Kidney epithelial cell (primary cell): ENCODE measurements around the gene BIK. TPM values are rescaled to one million over a fixed set of nuclear protein-coding genes. Genes with fewer than 3 reads are reported as not detected.
"Not testable (repeated sequence)": the region's sequence is repeated elsewhere in the genome, so short reads cannot be mapped to it uniquely, and the experiment has no call there.

ENCODE experiments used
- DNase-seq: peaks from one replicate; pipeline ENCODE4 v3.0.0-alpha.2; 2010; ENCODE audit warnings: low read depth
- H3K27me3 ChIP-seq: 2 replicates; pipeline ENCODE4 v1.6.0; 2011; ENCODE audit warnings: low read length; ENCODE audit not compliant: control insufficient read depth, insufficient read depth
- H3K36me3 ChIP-seq: 2 replicates; pipeline ENCODE4 v1.5.1; 2011; ENCODE audit warnings: low read length; ENCODE audit not compliant: control insufficient read depth, insufficient read depth
- H3K4me3 ChIP-seq: 2 replicates; pipeline ENCODE4 v1.5.1; 2011; ENCODE audit warnings: low read depth, mild to moderate bottlenecking, control low read depth, low read length
- CTCF ChIP-seq: IDR thresholded peaks from 2 replicates; pipeline ENCODE4 v1.5.1; 2011; ENCODE audit warnings: mild to moderate bottlenecking, moderate library complexity, low read length, control low read depth, inconsistent platforms; ENCODE audit not compliant: insufficient read depth, poor library complexity, severe bottlenecking
- total RNA-seq: library from RNA; depleted of rRNA; stranded (reverse); fragments of >200 nt; gene quantifications from 2 replicates; pipeline ENCODE4 v1.2.3, GENCODE V29; 2015

BIK gene
- total RNA-seq, 1 donor from 2014 or later: 31.3 TPM

GRCh38 chr22:43096420-43096819 is 14.1 kb upstream of the BIK start:
- DNase-seq: no peak
- H3K27me3 ChIP-seq: no peaks in the 10 kb centered on the region
- TF ChIP-seq CTCF: no peak
- H3K4me3 ChIP-seq: no peak overlapping the region
- H3K36me3 ChIP-seq: no peaks in the 10 kb centered on the region

- Histone ChIP-seq H3K27me3 (no peaks in the 10 kb centered on the region), H3K36me3 (no peaks in the 10 kb centered on the region), H3K4me3 (no peak overlapping the region)
- no peak for DNase-seq
- TF ChIP-seq CTCF: no peak
These were observed 12.2 kb upstream of the BIK start for GRCh38 chr22:43098356-43098755.

- TF ChIP-seq CTCF: no peak
- Histone ChIP-seq H3K4me3 (no peak overlapping the region), H3K27me3 (no peaks in the 10 kb centered on the region), H3K36me3 (no peaks in the 10 kb centered on the region)
- DNase-seq: no peak
These were observed 11.5 kb upstream of the BIK start for GRCh38 chr22:43099095-43099494.

- TF ChIP-seq CTCF: no peak
- Histone ChIP-seq H3K27me3 (no peaks in the 10 kb centered on the region), H3K36me3 (no peaks in the 10 kb centered on the region), H3K4me3 (no peak overlapping the region)
- DNase-seq: no peak
These were observed 10.3 kb upstream of the BIK start for GRCh38 chr22:43100225-43100624.

- Histone ChIP-seq H3K4me3 (no peak overlapping the region), H3K36me3 (no peaks in the 10 kb centered on the region), H3K27me3 (no peaks in the 10 kb centered on the region)
- TF ChIP-seq CTCF: no peak
- DNase-seq: no peak
These were observed 9.2 kb upstream of the BIK start for GRCh38 chr22:43101306-43101705.

GRCh38 chr22:43104056-43104625 is 6.4 kb upstream of the BIK start:
- DNase-seq: peak; percentile 50
- not testable (repeated sequence) for H3K4me3 ChIP-seq, H3K36me3 ChIP-seq, H3K27me3 ChIP-seq

GRCh38 chr22:43104950-43105349 is 5.6 kb upstream of the BIK start:
- H3K36me3 ChIP-seq, H3K4me3 ChIP-seq, DNase-seq, H3K27me3 ChIP-seq: not testable (repeated sequence)
